GM13976 (cell line): Measurements from ENCODE around the gene NAA20.

ENCODE experiments used
- DNase-seq: peaks from one replicate; pipeline ENCODE4 v3.0.0; 2012; ENCODE audit warnings: low spot score
- in situ Hi-C: fragments of 300-500 bp; cut with MboI; formaldehyde crosslinking; loops from one replicate; pipeline ENCODE4 v1.12.0; 2022; ENCODE audit warnings: low sequenced_read_pairs, mixed read lengths, inconsistent platforms; ENCODE audit not compliant: unreplicated experiment
- TF ChIP-seq, protein P1 (sequence below): IDR thresholded peaks from 2 replicates; pipeline ENCODE4 v1.5.1; 2012; ENCODE audit warnings: borderline replicate concordance, mild to moderate bottlenecking; ENCODE audit not compliant: insufficient read depth; ENCODE audit errors: extremely low read depth, missing control alignments, control extremely low read depth

The NAA20 gene

DNA sequence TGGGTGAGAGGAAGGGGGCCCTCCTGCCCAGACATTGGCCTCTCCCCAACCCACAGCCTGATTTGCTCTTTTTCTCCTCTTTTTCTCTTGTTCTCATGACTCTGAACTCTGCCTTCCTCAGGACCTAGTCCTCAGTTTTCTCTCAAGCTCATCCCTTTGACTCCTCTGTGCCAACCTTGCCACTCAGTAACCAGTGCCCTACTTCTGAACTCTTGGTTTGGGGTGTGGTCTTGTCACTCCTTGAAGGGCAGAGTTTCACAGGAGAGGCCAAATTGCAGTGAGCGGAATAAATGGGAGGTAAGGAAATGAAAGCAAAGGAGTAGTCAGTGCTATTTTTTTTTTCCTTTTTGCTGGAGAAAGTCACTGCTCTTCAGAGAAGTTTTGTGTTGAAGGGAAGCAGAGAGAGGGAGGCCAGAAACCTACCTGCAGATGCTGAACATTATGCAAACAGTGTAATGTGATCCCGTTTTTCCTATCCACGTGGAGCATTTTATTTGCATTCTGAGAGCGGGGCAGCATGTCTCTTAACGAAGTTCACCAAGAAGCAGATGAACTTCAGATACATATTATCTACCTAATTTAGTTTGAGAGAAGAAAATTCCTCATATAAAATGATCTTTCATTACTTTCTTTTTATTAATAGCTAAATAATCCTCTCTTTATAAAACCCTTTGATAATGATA is 62.1 kb downstream of the NAA20 start:
- TF ChIP-seq, protein P1, sequence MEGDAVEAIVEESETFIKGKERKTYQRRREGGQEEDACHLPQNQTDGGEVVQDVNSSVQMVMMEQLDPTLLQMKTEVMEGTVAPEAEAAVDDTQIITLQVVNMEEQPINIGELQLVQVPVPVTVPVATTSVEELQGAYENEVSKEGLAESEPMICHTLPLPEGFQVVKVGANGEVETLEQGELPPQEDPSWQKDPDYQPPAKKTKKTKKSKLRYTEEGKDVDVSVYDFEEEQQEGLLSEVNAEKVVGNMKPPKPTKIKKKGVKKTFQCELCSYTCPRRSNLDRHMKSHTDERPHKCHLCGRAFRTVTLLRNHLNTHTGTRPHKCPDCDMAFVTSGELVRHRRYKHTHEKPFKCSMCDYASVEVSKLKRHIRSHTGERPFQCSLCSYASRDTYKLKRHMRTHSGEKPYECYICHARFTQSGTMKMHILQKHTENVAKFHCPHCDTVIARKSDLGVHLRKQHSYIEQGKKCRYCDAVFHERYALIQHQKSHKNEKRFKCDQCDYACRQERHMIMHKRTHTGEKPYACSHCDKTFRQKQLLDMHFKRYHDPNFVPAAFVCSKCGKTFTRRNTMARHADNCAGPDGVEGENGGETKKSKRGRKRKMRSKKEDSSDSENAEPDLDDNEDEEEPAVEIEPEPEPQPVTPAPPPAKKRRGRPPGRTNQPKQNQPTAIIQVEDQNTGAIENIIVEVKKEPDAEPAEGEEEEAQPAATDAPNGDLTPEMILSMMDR = no peak
- in situ Hi-C loops = loop anchor here (25.0 kb wide), 3 partner anchors 158 to 733 kb away; no protein-coding TSS in a partner anchor
- DNase-seq = no peak
